Fibroblast of lung (primary cell): Measurements from ENCODE around the gene ZDHHC13.

ENCODE experiments used
- CTCF ChIP-seq, 2 donors: IDR thresholded peaks in 1 of 2; conservative IDR thresholded peaks in 1 of 2; 1 replicate in 1 of 2; 2 replicates in 1 of 2; pipeline ENCODE4 v1.5.1; 2011 to 2012; ENCODE audit warnings: low read length in 2 of 2, control low read depth in 1 of 2, inconsistent platforms in 1 of 2, low read depth in 1 of 2, mild to moderate bottlenecking in 1 of 2
- EZH2 ChIP-seq: IDR thresholded peaks from 2 replicates; pipeline ENCODE4 v1.5.1; 2012; ENCODE audit warnings: low read length, control low read depth, mild to moderate bottlenecking; ENCODE audit errors: missing control alignments

GRCh38 chr11:19100885-19101284 lies 16.1 kb upstream of the ZDHHC13 start:
- TF ChIP-seq CTCF (conservative IDR thresholded peaks at IDR 0.05 in 1 of 2, IDR thresholded peaks at IDR 0.05 in 1 of 2; ENCODE audit: low read depth in 1 of 2, low read length in 2 of 2) (no peak), EZH2 (no peak)
